ENCODE measurements around the gene STK33. TPM values are rescaled to one million over a fixed set of nuclear protein-coding genes. Genes with fewer than 3 reads are reported as not detected.

Gene STK33
- total RNA-seq, 2 experiments from 2014 or later, result 2.1 to 2.2 TPM

Other genes with a start within 250 kb of the STK33 start
- 10 to 100 TPM; 35.3 to 35.8 TPM for gene TRIM66, start 88.4 kb upstream of the STK33 start, total RNA-seq
- 1,000 to 10,000 TPM in 1 of 2 experiments, 100 to 1,000 TPM in 1; 981 to 1,044 TPM for gene RPL27A, start 88.6 kb upstream of the STK33 start, total RNA-seq